K562 (cell line): ENCODE data around the gene TYRO3. TPM values are rescaled to one million over a fixed set of nuclear protein-coding genes. Genes with fewer than 3 reads are reported as not detected.

ENCODE experiments used
- BHLHE40 ChIP-seq: IDR thresholded peaks from 2 replicates; pipeline ENCODE4 v1.6.1; 2011; ENCODE audit warnings: low read length, improper control_type of control experiment
- CBX8 ChIP-seq: fragments of 200-600 bp; sonication (generic); IDR thresholded peaks from 2 replicates; pipeline ENCODE4 v1.6.1; 2012; ENCODE audit warnings: borderline replicate concordance, mixed run types, low read depth, mild to moderate bottlenecking, moderate library complexity, mixed read lengths, low read length, control low read depth, inconsistent platforms; ENCODE audit not compliant: poor library complexity, severe bottlenecking; ENCODE audit errors: extremely low read depth
- CHCHD3 ChIP-seq: fragments of 250-450 bp; sonication (Bioruptor Pico); IDR thresholded peaks from 2 replicates; pipeline ENCODE4 v2.1.2; 2022; ENCODE audit warnings: mild to moderate bottlenecking
- EHMT2 ChIP-seq: fragments of 450-650 bp; IDR thresholded peaks from 2 replicates; pipeline ENCODE4 v1.6.1; 2018; ENCODE audit warnings: antibody characterized with exemption
- GATA2 ChIP-seq: sonication (generic); formaldehyde crosslinking; IDR thresholded peaks from 2 replicates; pipeline ENCODE4 v1.4.0; 2020; ENCODE audit warnings: mild to moderate bottlenecking, missing genetic modification reagents
- MAFK ChIP-seq: IDR thresholded peaks from 2 replicates; pipeline ENCODE4 v1.6.1; 2011; ENCODE audit warnings: low read length, improper control_type of control experiment
- MTA1 ChIP-seq: fragments of 450-650 bp; IDR thresholded peaks from 2 replicates; pipeline ENCODE4 v1.6.1; 2017; ENCODE audit warnings: borderline replicate concordance
- NCOA2 ChIP-seq, 2 experiments: fragments of 450-650 bp; IDR thresholded peaks; 2 replicates each; pipeline ENCODE4 v1.6.1; 2018; ENCODE audit warnings: mild to moderate bottlenecking in 2 of 2, moderate library complexity in 1 of 2; ENCODE audit not compliant: partially characterized antibody in 2 of 2
- NFATC3 ChIP-seq: fragments of 450-650 bp; IDR thresholded peaks from 2 replicates; pipeline ENCODE4 v1.6.1; 2017; ENCODE audit warnings: mild to moderate bottlenecking
- NFXL1 ChIP-seq: fragments of 450-650 bp; formaldehyde crosslinking; IDR thresholded peaks from 2 replicates; pipeline ENCODE4 v1.4.0; 2021; ENCODE audit warnings: mild to moderate bottlenecking
- PCBP2 ChIP-seq: fragments of 200-400 bp; formaldehyde crosslinking; IDR thresholded peaks from 2 replicates; pipeline ENCODE4 v1.6.1; 2018; ENCODE audit warnings: low read length, low read depth, mild to moderate bottlenecking, moderate library complexity; ENCODE audit not compliant: poor library complexity, severe bottlenecking
- POLR2AphosphoS2 ChIP-seq: IDR thresholded peaks from 2 replicates; pipeline ENCODE4 v1.6.1; 2012; ENCODE audit warnings: low read length, improper control_type of control experiment
- POU5F1 ChIP-seq: fragments of 150-350 bp; IDR thresholded peaks from 2 replicates; pipeline ENCODE4 v1.6.1; 2014; ENCODE audit warnings: borderline replicate concordance, low read length, low read depth, mild to moderate bottlenecking; ENCODE audit not compliant: partially characterized antibody
- SMARCA5 ChIP-seq: fragments of 450-650 bp; IDR thresholded peaks from 2 replicates; pipeline ENCODE4 v1.6.1; 2016
- TBL1XR1 ChIP-seq, 2 experiments: IDR thresholded peaks; 2 replicates each; pipeline ENCODE4 v1.6.1; 2012; ENCODE audit warnings: improper control_type of control experiment in 2 of 2, low read length in 2 of 2, mild to moderate bottlenecking in 1 of 2
- polyA plus RNA-seq, 8 experiments: library from polyadenylated mRNA; depleted of rRNA in 4 of 8; stranded (reverse) in 5 of 8; unstranded in 3 of 8; fragments of >200 nt; fragmentation: Nextera tagmentation in 2 of 8; fragmentation: Illumina TruSeq in 1 of 8; extraction: Ambion mirVana in 2 of 8; extraction: Trizol in 1 of 8; gene quantifications; 2 replicates each; pipeline versions ENCODE4 v1.2.1 to v1.2.3, GENCODE V29; 2011 to 2014; ENCODE audit warnings: inconsistent platforms in 1 of 8, missing spikeins in 1 of 8
- total RNA-seq, 7 experiments: library from RNA; depleted of rRNA in 6 of 7; stranded (reverse); fragments of >200 nt in 6 of 7; fragmentation: Illumina TruSeq in 2 of 7; extraction: Trizol in 2 of 7; gene quantifications; 2 replicates each; pipeline versions ENCODE4 v1.2.1 to v1.2.3, GENCODE V29; 2011 to 2021; ENCODE audit warnings: low replicate concordance in 1 of 7
- TF ChIP-seq, protein P1 (sequence below): sonication (generic); formaldehyde crosslinking; IDR thresholded peaks from 2 replicates; pipeline ENCODE4 v1.8.0; 2022; ENCODE audit warnings: missing genetic modification reagents, mild to moderate bottlenecking, moderate library complexity, borderline replicate concordance
- TF ChIP-seq, protein P2 (sequence below): fragments of 450-650 bp; formaldehyde crosslinking; IDR thresholded peaks from 2 replicates; pipeline ENCODE4 v1.4.0; 2020; ENCODE audit warnings: mild to moderate bottlenecking, moderate library complexity
- TF ChIP-seq, protein P3 (sequence below): IDR thresholded peaks from 2 replicates; pipeline ENCODE4 v1.6.1; 2016; ENCODE audit warnings: missing genetic modification characterization, missing compliant biosample characterization
- TF ChIP-seq, protein P4 (sequence below): fragments of 200-800 bp; sonication (Bioruptor generic); IDR thresholded peaks from 2 replicates; pipeline ENCODE4 v1.6.1; 2016; ENCODE audit warnings: missing genetic modification characterization, missing compliant biosample characterization

Gene TYRO3
- total and polyA plus RNA-seq, 9 of the 15 experiments (the other 6 are each of a cell fraction or from before 2014, with no cell fraction given), result 2.6 to 39.6 (median 18.6) TPM

DNA sequence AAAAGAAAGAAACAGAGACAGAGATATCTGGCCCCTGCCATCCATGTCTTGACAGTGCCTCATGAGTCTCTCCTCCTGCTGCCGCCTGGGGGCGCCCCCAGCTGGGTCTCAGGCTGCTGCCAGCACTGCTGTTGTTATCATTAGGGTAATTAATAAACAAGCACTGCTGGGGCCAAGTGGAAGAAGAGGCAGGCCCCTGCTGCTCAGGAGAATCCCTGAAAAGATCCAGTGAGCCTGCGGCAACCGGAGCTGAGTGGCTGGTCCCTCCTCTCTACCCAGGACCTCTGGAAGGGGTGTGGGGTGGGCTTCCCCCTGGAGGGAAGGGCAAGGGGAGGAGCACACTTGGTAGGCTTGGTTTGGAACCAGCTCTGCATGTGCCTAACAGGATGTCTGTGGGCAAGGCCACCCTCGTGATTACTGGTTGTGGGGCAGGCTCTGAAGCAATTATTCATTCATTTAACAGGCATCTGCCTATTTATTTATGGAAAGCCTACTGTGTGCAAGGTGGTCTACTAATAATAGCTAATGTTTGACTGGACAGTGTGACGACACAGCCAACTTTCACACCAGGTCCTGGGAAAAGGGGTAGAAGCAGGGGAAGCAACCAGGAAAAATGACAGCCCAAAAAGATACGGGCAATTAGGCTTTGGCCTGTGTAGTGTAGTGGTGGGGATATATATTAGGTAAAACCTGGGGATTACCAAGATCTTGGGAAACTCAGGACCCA is 1.2 kb upstream of the TYRO3 start (continued):
- TF ChIP-seq POU5F1, result no peak
- TF ChIP-seq NFATC3, result no peak
- TF ChIP-seq, protein P1, sequence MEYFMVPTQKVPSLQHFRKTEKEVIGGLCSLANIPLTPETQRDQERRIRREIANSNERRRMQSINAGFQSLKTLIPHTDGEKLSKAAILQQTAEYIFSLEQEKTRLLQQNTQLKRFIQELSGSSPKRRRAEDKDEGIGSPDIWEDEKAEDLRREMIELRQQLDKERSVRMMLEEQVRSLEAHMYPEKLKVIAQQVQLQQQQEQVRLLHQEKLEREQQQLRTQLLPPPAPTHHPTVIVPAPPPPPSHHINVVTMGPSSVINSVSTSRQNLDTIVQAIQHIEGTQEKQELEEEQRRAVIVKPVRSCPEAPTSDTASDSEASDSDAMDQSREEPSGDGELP (CRISPR knock-in tag), result peak; percentile 83
- TF ChIP-seq EHMT2, result no peak
- no peak for TF ChIP-seq NCOA2 (IDR thresholded peaks at IDR 0.05; ENCODE audit: partially characterized antibody in 2 of 2)
- TF ChIP-seq NFXL1 (CRISPR knock-in tag), result no peak
- TF ChIP-seq, protein P2, sequence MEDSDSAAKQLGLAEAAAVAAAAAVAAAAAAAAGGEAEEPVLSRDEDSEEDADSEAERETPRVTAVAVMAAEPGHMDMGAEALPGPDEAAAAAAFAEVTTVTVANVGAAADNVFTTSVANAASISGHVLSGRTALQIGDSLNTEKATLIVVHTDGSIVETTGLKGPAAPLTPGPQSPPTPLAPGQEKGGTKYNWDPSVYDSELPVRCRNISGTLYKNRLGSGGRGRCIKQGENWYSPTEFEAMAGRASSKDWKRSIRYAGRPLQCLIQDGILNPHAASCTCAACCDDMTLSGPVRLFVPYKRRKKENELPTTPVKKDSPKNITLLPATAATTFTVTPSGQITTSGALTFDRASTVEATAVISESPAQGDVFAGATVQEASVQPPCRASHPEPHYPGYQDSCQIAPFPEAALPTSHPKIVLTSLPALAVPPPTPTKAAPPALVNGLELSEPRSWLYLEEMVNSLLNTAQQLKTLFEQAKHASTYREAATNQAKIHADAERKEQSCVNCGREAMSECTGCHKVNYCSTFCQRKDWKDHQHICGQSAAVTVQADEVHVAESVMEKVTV (CRISPR knock-in tag), result peak; percentile 43; the same call in 1 of the 2 replicates
- TF ChIP-seq POLR2AphosphoS2, result no peak
- TF ChIP-seq CHCHD3 (CRISPR knock-in tag), result no peak
- TF ChIP-seq, protein P3, sequence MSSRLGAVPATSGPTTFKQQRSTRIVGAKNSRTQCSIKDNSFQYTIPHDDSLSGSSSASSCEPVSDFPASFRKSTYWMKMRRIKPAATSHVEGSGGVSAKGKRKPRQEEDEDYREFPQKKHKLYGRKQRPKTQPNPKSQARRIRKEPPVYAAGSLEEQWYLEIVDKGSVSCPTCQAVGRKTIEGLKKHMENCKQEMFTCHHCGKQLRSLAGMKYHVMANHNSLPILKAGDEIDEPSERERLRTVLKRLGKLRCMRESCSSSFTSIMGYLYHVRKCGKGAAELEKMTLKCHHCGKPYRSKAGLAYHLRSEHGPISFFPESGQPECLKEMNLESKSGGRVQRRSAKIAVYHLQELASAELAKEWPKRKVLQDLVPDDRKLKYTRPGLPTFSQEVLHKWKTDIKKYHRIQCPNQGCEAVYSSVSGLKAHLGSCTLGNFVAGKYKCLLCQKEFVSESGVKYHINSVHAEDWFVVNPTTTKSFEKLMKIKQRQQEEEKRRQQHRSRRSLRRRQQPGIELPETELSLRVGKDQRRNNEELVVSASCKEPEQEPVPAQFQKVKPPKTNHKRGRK, result no peak
- no peak for TF ChIP-seq GATA2 (CRISPR knock-in tag)
- TF ChIP-seq, protein P4, sequence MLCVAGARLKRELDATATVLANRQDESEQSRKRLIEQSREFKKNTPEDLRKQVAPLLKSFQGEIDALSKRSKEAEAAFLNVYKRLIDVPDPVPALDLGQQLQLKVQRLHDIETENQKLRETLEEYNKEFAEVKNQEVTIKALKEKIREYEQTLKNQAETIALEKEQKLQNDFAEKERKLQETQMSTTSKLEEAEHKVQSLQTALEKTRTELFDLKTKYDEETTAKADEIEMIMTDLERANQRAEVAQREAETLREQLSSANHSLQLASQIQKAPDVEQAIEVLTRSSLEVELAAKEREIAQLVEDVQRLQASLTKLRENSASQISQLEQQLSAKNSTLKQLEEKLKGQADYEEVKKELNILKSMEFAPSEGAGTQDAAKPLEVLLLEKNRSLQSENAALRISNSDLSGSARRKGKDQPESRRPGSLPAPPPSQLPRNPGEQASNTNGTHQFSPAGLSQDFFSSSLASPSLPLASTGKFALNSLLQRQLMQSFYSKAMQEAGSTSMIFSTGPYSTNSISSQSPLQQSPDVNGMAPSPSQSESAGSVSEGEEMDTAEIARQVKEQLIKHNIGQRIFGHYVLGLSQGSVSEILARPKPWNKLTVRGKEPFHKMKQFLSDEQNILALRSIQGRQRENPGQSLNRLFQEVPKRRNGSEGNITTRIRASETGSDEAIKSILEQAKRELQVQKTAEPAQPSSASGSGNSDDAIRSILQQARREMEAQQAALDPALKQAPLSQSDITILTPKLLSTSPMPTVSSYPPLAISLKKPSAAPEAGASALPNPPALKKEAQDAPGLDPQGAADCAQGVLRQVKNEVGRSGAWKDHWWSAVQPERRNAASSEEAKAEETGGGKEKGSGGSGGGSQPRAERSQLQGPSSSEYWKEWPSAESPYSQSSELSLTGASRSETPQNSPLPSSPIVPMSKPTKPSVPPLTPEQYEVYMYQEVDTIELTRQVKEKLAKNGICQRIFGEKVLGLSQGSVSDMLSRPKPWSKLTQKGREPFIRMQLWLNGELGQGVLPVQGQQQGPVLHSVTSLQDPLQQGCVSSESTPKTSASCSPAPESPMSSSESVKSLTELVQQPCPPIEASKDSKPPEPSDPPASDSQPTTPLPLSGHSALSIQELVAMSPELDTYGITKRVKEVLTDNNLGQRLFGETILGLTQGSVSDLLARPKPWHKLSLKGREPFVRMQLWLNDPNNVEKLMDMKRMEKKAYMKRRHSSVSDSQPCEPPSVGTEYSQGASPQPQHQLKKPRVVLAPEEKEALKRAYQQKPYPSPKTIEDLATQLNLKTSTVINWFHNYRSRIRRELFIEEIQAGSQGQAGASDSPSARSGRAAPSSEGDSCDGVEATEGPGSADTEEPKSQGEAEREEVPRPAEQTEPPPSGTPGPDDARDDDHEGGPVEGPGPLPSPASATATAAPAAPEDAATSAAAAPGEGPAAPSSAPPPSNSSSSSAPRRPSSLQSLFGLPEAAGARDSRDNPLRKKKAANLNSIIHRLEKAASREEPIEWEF, result no peak
- TF ChIP-seq MTA1, result no peak
- no peak for TF ChIP-seq PCBP2
- no peak for TF ChIP-seq MAFK
- TF ChIP-seq SMARCA5, result no peak
- TF ChIP-seq BHLHE40, result no peak; the same call in 1 of the 2 replicates
- peak in 1 of 2 experiments; percentile 21; a peak in 1 of 4 replicates for TF ChIP-seq TBL1XR1 (IDR thresholded peaks at IDR 0.05; ENCODE audit: low read length in 2 of 2)
- no peak for TF ChIP-seq CBX8
